HFFc6 (cell line): ENCODE measurements around the gene ADAMTS17. TPM values are rescaled to one million over a fixed set of nuclear protein-coding genes. Genes with fewer than 3 reads are reported as not detected.

Source experiments
- DNase-seq: peaks from one replicate; pipeline ENCODE4 v3.0.0-alpha.2; 2018
- H3K27ac Mint-ChIP-seq: 2 replicates; pipeline ENCODE4 v1.8.0; 2020; ENCODE audit warnings: mild to moderate bottlenecking, mixed read lengths
- H3K27me3 Mint-ChIP-seq: 2 replicates; pipeline ENCODE4 v1.8.0; 2021; ENCODE audit warnings: mild to moderate bottlenecking, moderate library complexity, mixed read lengths; ENCODE audit not compliant: insufficient read depth
- H3K36me3 Mint-ChIP-seq: 2 replicates; pipeline ENCODE4 v1.8.0; 2021; ENCODE audit warnings: low read depth, mixed read lengths
- H3K4me1 Mint-ChIP-seq: 2 replicates; pipeline ENCODE4 v1.8.0; 2020; ENCODE audit warnings: low read depth, mixed read lengths
- H3K4me3 Mint-ChIP-seq: 2 replicates; pipeline ENCODE4 v1.8.0; 2020; ENCODE audit warnings: mild to moderate bottlenecking, moderate library complexity, mixed read lengths
- H3K9me3 Mint-ChIP-seq: 2 replicates; pipeline ENCODE4 v1.8.0; 2020; ENCODE audit warnings: mild to moderate bottlenecking, mixed read lengths
- CTCF ChIP-seq: fragments of 200-600 bp; sonication (generic); IDR thresholded peaks from 2 replicates; pipeline ENCODE4 v1.5.0; 2021; ENCODE audit warnings: antibody characterized with exemption, mild to moderate bottlenecking
- total RNA-seq, 6 experiments: library from RNA; stranded (reverse); fragmentation: NEBNext Ultra II Directional; extraction: Animal tissue kit (Norgen Biotek cat#: 25700); gene quantifications; 2 replicates in 1 of 6; 3 replicates in 5 of 6; pipeline ENCODE4 v1.2.3, GENCODE V29; 2021

ADAMTS17 gene
- total RNA-seq, 6 experiments from 2014 or later: not detected

GRCh38 chr15:99987701-99988100 lies 354.1 kb downstream of the ADAMTS17 start:
- H3K4me1 Mint-ChIP-seq: no peaks in the 10 kb centered on the region
- no peak for DNase-seq
- peaks cover 3% of the 10 kb centered on the region; the same call in 1 of the 2 replicates for H3K27me3 Mint-ChIP-seq
- peaks cover 4% of the 10 kb centered on the region; the same call in 1 of the 2 replicates for H3K36me3 Mint-ChIP-seq
- no peak overlapping the region for H3K4me3 Mint-ChIP-seq
- peaks cover 44% of the 10 kb centered on the region for H3K9me3 Mint-ChIP-seq
- no peak overlapping the region for H3K27ac Mint-ChIP-seq
- no peak for TF ChIP-seq CTCF

GRCh38 chr15:99987119-99987506 lies 354.7 kb downstream of the ADAMTS17 start:
- H3K27ac Mint-ChIP-seq: no peak overlapping the region
- DNase-seq: no peak
- H3K27me3 Mint-ChIP-seq: peaks cover 3% of the 10 kb centered on the region; the same call in 1 of the 2 replicates
- H3K4me1 Mint-ChIP-seq: no peaks in the 10 kb centered on the region
- no peak overlapping the region for H3K4me3 Mint-ChIP-seq
- peaks cover 4% of the 10 kb centered on the region; the same call in 1 of the 2 replicates for H3K36me3 Mint-ChIP-seq
- TF ChIP-seq CTCF: no peak
- peaks cover 42% of the 10 kb centered on the region for H3K9me3 Mint-ChIP-seq

GRCh38 chr15:99986297-99987118 lies 355.3 kb downstream of the ADAMTS17 start:
- no peak for DNase-seq
- Mint-ChIP-seq H3K27ac (no peak overlapping the region), H3K4me3 (no peak overlapping the region), H3K9me3 (peaks cover 36% of the 10 kb centered on the region), H3K4me1 (no peaks in the 10 kb centered on the region), H3K36me3 (peaks cover 4% of the 10 kb centered on the region; the same call in 1 of the 2 replicates), H3K27me3 (peaks cover 3% of the 10 kb centered on the region; the same call in 1 of the 2 replicates)
- no peak for TF ChIP-seq CTCF

- peaks cover 36% of the 10 kb centered on the region for H3K9me3 Mint-ChIP-seq
- no peak overlapping the region for H3K4me3 Mint-ChIP-seq
- H3K27ac Mint-ChIP-seq: no peak overlapping the region
- peaks cover 3% of the 10 kb centered on the region; the same call in 1 of the 2 replicates for H3K27me3 Mint-ChIP-seq
- no peaks in the 10 kb centered on the region for H3K4me1 Mint-ChIP-seq
- no peak for DNase-seq
- peaks cover 4% of the 10 kb centered on the region; the same call in 1 of the 2 replicates for H3K36me3 Mint-ChIP-seq
- TF ChIP-seq CTCF: no peak
Observed at GRCh38 chr15:99985878-99986277, 355.9 kb downstream of the ADAMTS17 start.

- TF ChIP-seq CTCF: no peak
- H3K4me3 Mint-ChIP-seq: no peak overlapping the region; the same call in 1 of the 2 replicates
- DNase-seq: no peak
- H3K27ac Mint-ChIP-seq: no peak overlapping the region
- peaks cover 4% of the 10 kb centered on the region; the same call in 1 of the 2 replicates for H3K36me3 Mint-ChIP-seq
- H3K9me3 Mint-ChIP-seq: peaks cover 43% of the 10 kb centered on the region
- H3K4me1 Mint-ChIP-seq: no peaks in the 10 kb centered on the region
- H3K27me3 Mint-ChIP-seq: peaks cover 6% of the 10 kb centered on the region
Observed at GRCh38 chr15:99984491-99985243, 357.1 kb downstream of the ADAMTS17 start.
